K562 (cell line): ENCODE measurements around the gene PI4KA. TPM values are rescaled to one million over a fixed set of nuclear protein-coding genes. Genes with fewer than 3 reads are reported as not detected.

Experiments
- SIN3A ChIP-seq, 2 experiments: fragments of 150-350 bp in 1 of 2; IDR thresholded peaks; 2 replicates each; pipeline ENCODE4 v1.6.1; 2011 to 2016; ENCODE audit warnings: borderline replicate concordance in 2 of 2, low read depth in 2 of 2, low read length in 2 of 2, mild to moderate bottlenecking in 2 of 2, moderate library complexity in 2 of 2; ENCODE audit not compliant: control insufficient read depth in 1 of 2
- TEAD1 ChIP-seq, 2 experiments: fragments of 450-650 bp in 1 of 2; sonication (generic) in 1 of 2; formaldehyde crosslinking; IDR thresholded peaks; 2 replicates each; pipeline versions ENCODE4 v1.4.0 to v1.8.0; 2020 to 2022; ENCODE audit warnings: mild to moderate bottlenecking in 2 of 2, missing genetic modification reagents in 1 of 2
- ZNF143 ChIP-seq: sonication (generic); formaldehyde crosslinking; IDR thresholded peaks from 2 replicates; pipeline ENCODE4 v1.9.0; 2022; ENCODE audit warnings: mild to moderate bottlenecking, missing genetic modification reagents
- polyA plus RNA-seq, 8 experiments: library from polyadenylated mRNA; depleted of rRNA in 4 of 8; stranded (reverse) in 5 of 8; unstranded in 3 of 8; fragments of >200 nt; fragmentation: Nextera tagmentation in 2 of 8; fragmentation: Illumina TruSeq in 1 of 8; extraction: Ambion mirVana in 2 of 8; extraction: Trizol in 1 of 8; gene quantifications; 2 replicates each; pipeline versions ENCODE4 v1.2.1 to v1.2.3, GENCODE V29; 2011 to 2014; ENCODE audit warnings: inconsistent platforms in 1 of 8, missing spikeins in 1 of 8
- total RNA-seq, 7 experiments: library from RNA; depleted of rRNA in 6 of 7; stranded (reverse); fragments of >200 nt in 6 of 7; fragmentation: Illumina TruSeq in 2 of 7; extraction: Trizol in 2 of 7; gene quantifications; 2 replicates each; pipeline versions ENCODE4 v1.2.1 to v1.2.3, GENCODE V29; 2011 to 2021; ENCODE audit warnings: low replicate concordance in 1 of 7
- TF ChIP-seq, protein P1 (sequence below): sonication (generic); formaldehyde crosslinking; IDR thresholded peaks from 2 replicates; pipeline ENCODE4 v1.8.0; 2022; ENCODE audit warnings: mild to moderate bottlenecking, missing genetic modification reagents
- TF ChIP-seq, protein P2 (sequence below): sonication (generic); formaldehyde crosslinking; IDR thresholded peaks from 2 replicates; pipeline ENCODE4 v1.9.0; 2022; ENCODE audit warnings: mild to moderate bottlenecking, missing genetic modification reagents
- TF ChIP-seq, protein P3 (sequence below): fragments of 450-650 bp; conservative IDR thresholded peaks from 2 replicates; pipeline ENCODE4 v1.6.1; 2016; ENCODE audit warnings: missing genetic modification characterization, low read depth, mild to moderate bottlenecking, control low read depth, missing compliant biosample characterization

PI4KA gene
- total and polyA plus RNA-seq, 9 of the 15 experiments (the other 6 are each of a cell fraction or from before 2014, with no cell fraction given): 7.3 to 187 (median 84.7) TPM

DNA sequence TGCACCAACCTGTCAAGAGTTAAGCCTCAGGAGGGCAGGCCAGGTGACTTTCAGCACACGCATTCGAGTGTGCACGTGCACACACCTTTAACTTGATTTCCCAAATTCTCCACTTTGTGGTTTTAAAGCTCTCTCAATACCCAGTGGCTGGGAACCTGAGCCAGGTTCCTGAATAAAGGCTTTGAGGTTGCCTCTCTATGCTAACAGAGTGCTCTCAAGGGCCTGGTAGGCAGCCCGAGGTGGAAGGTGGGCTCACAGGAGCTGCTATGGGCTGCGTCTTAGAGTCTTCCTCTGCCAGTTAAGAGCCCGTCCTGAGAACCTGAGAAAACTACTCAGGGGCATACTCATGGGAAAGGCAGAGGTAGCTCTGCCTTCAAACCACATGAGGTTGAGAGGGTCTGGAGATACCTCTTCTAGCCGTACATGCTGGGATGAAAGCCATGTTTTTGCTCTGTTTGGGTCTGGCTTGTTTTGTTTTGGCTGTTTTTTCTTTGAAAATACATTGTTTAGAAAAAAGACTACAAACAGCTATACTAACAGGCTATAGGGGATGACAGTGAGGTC is 96.3 kb downstream of the PI4KA start (continued):
- TF ChIP-seq, protein P1, sequence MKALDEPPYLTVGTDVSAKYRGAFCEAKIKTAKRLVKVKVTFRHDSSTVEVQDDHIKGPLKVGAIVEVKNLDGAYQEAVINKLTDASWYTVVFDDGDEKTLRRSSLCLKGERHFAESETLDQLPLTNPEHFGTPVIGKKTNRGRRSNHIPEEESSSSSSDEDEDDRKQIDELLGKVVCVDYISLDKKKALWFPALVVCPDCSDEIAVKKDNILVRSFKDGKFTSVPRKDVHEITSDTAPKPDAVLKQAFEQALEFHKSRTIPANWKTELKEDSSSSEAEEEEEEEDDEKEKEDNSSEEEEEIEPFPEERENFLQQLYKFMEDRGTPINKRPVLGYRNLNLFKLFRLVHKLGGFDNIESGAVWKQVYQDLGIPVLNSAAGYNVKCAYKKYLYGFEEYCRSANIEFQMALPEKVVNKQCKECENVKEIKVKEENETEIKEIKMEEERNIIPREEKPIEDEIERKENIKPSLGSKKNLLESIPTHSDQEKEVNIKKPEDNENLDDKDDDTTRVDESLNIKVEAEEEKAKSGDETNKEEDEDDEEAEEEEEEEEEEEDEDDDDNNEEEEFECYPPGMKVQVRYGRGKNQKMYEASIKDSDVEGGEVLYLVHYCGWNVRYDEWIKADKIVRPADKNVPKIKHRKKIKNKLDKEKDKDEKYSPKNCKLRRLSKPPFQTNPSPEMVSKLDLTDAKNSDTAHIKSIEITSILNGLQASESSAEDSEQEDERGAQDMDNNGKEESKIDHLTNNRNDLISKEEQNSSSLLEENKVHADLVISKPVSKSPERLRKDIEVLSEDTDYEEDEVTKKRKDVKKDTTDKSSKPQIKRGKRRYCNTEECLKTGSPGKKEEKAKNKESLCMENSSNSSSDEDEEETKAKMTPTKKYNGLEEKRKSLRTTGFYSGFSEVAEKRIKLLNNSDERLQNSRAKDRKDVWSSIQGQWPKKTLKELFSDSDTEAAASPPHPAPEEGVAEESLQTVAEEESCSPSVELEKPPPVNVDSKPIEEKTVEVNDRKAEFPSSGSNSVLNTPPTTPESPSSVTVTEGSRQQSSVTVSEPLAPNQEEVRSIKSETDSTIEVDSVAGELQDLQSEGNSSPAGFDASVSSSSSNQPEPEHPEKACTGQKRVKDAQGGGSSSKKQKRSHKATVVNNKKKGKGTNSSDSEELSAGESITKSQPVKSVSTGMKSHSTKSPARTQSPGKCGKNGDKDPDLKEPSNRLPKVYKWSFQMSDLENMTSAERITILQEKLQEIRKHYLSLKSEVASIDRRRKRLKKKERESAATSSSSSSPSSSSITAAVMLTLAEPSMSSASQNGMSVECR (CRISPR knock-in tag): peak; percentile 60; the same call in 1 of the 2 replicates
- TF ChIP-seq SIN3A (IDR thresholded peaks at IDR 0.05; ENCODE audit: borderline replicate concordance in 2 of 2, control insufficient read depth in 1 of 2, low read depth in 2 of 2, low read length in 2 of 2): no peak
- TF ChIP-seq, protein P2, sequence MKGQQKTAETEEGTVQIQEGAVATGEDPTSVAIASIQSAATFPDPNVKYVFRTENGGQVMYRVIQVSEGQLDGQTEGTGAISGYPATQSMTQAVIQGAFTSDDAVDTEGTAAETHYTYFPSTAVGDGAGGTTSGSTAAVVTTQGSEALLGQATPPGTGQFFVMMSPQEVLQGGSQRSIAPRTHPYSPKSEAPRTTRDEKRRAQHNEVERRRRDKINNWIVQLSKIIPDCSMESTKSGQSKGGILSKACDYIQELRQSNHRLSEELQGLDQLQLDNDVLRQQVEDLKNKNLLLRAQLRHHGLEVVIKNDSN (CRISPR knock-in tag): peak; percentile 42; the same call in 1 of the 2 replicates
- 0 out of 4 replicates have a peak, but pooled peaks of 1 of the 2 experiments have one; percentile 38 for TF ChIP-seq TEAD1 (CRISPR knock-in tag; IDR thresholded peaks at IDR 0.05)
- TF ChIP-seq, protein P3, sequence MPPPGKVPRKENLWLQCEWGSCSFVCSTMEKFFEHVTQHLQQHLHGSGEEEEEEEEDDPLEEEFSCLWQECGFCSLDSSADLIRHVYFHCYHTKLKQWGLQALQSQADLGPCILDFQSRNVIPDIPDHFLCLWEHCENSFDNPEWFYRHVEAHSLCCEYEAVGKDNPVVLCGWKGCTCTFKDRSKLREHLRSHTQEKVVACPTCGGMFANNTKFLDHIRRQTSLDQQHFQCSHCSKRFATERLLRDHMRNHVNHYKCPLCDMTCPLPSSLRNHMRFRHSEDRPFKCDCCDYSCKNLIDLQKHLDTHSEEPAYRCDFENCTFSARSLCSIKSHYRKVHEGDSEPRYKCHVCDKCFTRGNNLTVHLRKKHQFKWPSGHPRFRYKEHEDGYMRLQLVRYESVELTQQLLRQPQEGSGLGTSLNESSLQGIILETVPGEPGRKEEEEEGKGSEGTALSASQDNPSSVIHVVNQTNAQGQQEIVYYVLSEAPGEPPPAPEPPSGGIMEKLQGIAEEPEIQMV (tag): no peak
- 0 out of 2 replicates have a peak, but pooled peaks have one; percentile 44 for TF ChIP-seq ZNF143 (CRISPR knock-in tag)
